ENCODE results near the gene PASK.
A peak's percentile ranks its signal among the peaks of the same experiment; 100 is the strongest.

The PASK gene

GRCh38 chr2:241074065-241074818 lies 75.0 kb downstream of the PASK start:
- DNase-seq, result no peak

- no peak for DNase-seq
Observed at GRCh38 chr2:241073166-241074064, 75.9 kb downstream of the PASK start.

- no peak for DNase-seq
Observed at GRCh38 chr2:241072553-241073165, 76.6 kb downstream of the PASK start.

GRCh38 chr2:241072151-241072550 lies 77.1 kb downstream of the PASK start:
- DNase-seq, result no peak

- no peak for DNase-seq
Observed at GRCh38 chr2:241071677-241072111, 77.6 kb downstream of the PASK start.

GRCh38 chr2:241070811-241071676 lies 78.2 kb downstream of the PASK start:
- no peak for DNase-seq

GRCh38 chr2:241070361-241070760 lies 78.9 kb downstream of the PASK start:
- no peak for DNase-seq

GRCh38 chr2:241069821-241070281 lies 79.4 kb downstream of the PASK start:
- DNase-seq, result no peak

GRCh38 chr2:241068942-241069810 lies 80.1 kb downstream of the PASK start:
- DNase-seq, result no peak

- DNase-seq, result no peak
Observed at GRCh38 chr2:241068136-241068941, 80.9 kb downstream of the PASK start.

GRCh38 chr2:241067501-241068135 lies 81.7 kb downstream of the PASK start:
- no peak for DNase-seq

- DNase-seq, result no peak
Observed at GRCh38 chr2:241066893-241067341, 82.4 kb downstream of the PASK start.

- DNase-seq, result no peak
Observed at GRCh38 chr2:241066171-241066892, 82.9 kb downstream of the PASK start.

- no peak for DNase-seq
Observed at GRCh38 chr2:241065355-241065803, 83.9 kb downstream of the PASK start.

- DNase-seq, result no peak
Observed at GRCh38 chr2:241064802-241065354, 84.4 kb downstream of the PASK start.

- peak; percentile 42 for DNase-seq
Observed at GRCh38 chr2:241064008-241064801, 85.1 kb downstream of the PASK start.

- DNase-seq, result no peak
Observed at GRCh38 chr2:241063587-241063986, 85.7 kb downstream of the PASK start.

- DNase-seq, result no peak
Observed at GRCh38 chr2:241063093-241063551, 86.2 kb downstream of the PASK start.

Data from activated CD4-positive, alpha-beta T cell treated with anti-CD3 and anti-CD28 coated beads, Interleukin-2, amount 50 U/mL, for 16 hours (primary cell).